Calu3 (cell line): ENCODE measurements around the gene MCTP1. TPM values are rescaled to one million over a fixed set of nuclear protein-coding genes. Genes with fewer than 3 reads are reported as not detected.

Experiments
- BruUV-seq: library from RNA; stranded (reverse); fragments of 400-500 nt; replicated peaks from 2 replicates; lab custom pipeline; 2021; lab: Mats Ljungman, UMichigan
- CTCF ChIA-PET: fragments of 300-600 bp; sonication (Branson Sonifier 250); formaldehyde crosslinking; loops from one replicate; lab custom pipeline; 2022; ENCODE audit warnings: antibody characterized with exemption; lab: Charles Lee
- DNase-seq: peaks from one replicate; pipeline ENCODE4 v3.0.0; 2022
- H3K27ac Mint-ChIP-seq: one replicate; pipeline ENCODE4 v1.8.0; 2022; ENCODE audit warnings: mixed read lengths; ENCODE audit not compliant: unreplicated experiment
- H3K27me3 Mint-ChIP-seq: one replicate; pipeline ENCODE4 v1.8.0; 2022; ENCODE audit warnings: mixed read lengths; ENCODE audit not compliant: unreplicated experiment
- H3K36me3 Mint-ChIP-seq: one replicate; pipeline ENCODE4 v1.8.0; 2022; ENCODE audit warnings: mild to moderate bottlenecking, moderate library complexity, mixed read lengths; ENCODE audit not compliant: insufficient read depth, unreplicated experiment
- H3K4me1 Mint-ChIP-seq: one replicate; pipeline ENCODE4 v1.8.0; 2022; ENCODE audit warnings: mild to moderate bottlenecking, low read depth, mixed read lengths; ENCODE audit not compliant: unreplicated experiment
- H3K4me3 Mint-ChIP-seq: one replicate; pipeline ENCODE4 v1.8.0; 2022; ENCODE audit warnings: mild to moderate bottlenecking, low read depth, moderate library complexity, mixed read lengths; ENCODE audit not compliant: unreplicated experiment
- H3K9me3 Mint-ChIP-seq: one replicate; pipeline ENCODE4 v1.8.0; 2022; ENCODE audit warnings: low read depth, mixed read lengths; ENCODE audit not compliant: unreplicated experiment
- intact Hi-C: fragments of 100-400 bp; cut with micrococcal nuclease; formaldehyde crosslinking; loops from one replicate; pipeline ENCODE4 v1.10.0; 2022; ENCODE audit not compliant: unreplicated experiment
- total RNA-seq: library from RNA; stranded (reverse); gene quantifications from 2 replicates; pipeline ENCODE4 v1.2.3, GENCODE V29; 2022
- TF ChIP-seq, protein P1 (sequence below): fragments of 200-600 bp; IDR thresholded peaks from one replicate; pipeline ENCODE4 v1.8.0; 2022; ENCODE audit warnings: antibody characterized with exemption; ENCODE audit not compliant: unreplicated experiment

MCTP1 gene
- total RNA-seq, 1 experiment from 2014 or later = 28.4 TPM

DNA sequence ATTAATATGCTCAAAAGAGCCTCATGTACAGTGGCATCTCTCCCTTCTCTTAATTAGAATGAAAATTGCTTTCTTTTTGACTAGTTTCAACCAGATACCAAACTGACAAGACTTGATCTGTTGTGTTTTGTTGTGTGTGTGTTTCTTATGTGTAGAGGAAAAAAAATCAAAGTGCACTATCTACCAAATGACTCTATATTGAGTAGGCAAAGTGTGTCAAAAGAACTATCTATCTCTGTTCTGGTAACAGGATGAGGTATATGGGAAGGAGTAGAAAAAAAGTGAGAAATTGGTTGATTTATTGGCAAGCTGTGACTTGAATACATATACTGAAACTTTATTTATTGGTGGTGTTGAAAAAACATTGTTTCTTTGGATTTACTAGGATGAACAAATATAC, 476.4 kb downstream of the MCTP1 start:
- no peak overlapping the region for H3K27ac Mint-ChIP-seq

DNA sequence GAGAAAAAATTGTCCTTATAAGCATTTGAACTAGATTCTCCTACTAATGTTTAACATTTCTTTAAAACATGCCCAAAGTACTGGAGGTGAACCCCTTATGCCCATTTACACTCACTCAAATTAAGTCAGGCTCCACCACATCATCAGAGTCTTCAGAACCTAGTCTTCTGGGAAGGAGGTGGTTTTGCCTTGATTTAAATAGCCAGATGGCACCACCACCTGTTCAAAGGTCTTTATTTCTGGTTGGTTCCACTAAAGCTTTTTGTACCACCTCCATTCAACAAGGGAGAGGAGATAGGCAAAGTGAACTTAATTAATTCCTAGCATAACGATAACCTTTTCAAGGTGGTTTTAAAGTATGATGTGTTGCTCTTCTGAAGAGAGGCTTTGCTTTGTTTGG, 476.9 kb downstream of the MCTP1 start:
- no TSS peak for BruUV-seq
- H3K4me3 Mint-ChIP-seq = no peak overlapping the region
- intact Hi-C loops = no loop called here
- TF ChIP-seq, protein P1, sequence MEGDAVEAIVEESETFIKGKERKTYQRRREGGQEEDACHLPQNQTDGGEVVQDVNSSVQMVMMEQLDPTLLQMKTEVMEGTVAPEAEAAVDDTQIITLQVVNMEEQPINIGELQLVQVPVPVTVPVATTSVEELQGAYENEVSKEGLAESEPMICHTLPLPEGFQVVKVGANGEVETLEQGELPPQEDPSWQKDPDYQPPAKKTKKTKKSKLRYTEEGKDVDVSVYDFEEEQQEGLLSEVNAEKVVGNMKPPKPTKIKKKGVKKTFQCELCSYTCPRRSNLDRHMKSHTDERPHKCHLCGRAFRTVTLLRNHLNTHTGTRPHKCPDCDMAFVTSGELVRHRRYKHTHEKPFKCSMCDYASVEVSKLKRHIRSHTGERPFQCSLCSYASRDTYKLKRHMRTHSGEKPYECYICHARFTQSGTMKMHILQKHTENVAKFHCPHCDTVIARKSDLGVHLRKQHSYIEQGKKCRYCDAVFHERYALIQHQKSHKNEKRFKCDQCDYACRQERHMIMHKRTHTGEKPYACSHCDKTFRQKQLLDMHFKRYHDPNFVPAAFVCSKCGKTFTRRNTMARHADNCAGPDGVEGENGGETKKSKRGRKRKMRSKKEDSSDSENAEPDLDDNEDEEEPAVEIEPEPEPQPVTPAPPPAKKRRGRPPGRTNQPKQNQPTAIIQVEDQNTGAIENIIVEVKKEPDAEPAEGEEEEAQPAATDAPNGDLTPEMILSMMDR = no peak
- H3K27me3 Mint-ChIP-seq = no peaks in the 10 kb centered on the region
- no peaks in the 10 kb centered on the region for H3K9me3 Mint-ChIP-seq
- H3K4me1 Mint-ChIP-seq = no peaks in the 10 kb centered on the region
- H3K27ac Mint-ChIP-seq = no peak overlapping the region
- CTCF ChIA-PET = no interaction called here
- DNase-seq = no peak
- H3K36me3 Mint-ChIP-seq = no peaks in the 10 kb centered on the region

More for the DNA sequence above, 476.4 kb downstream of the MCTP1 start:
- H3K27me3 Mint-ChIP-seq = no peaks in the 10 kb centered on the region
- no peaks in the 10 kb centered on the region for H3K9me3 Mint-ChIP-seq
- H3K4me1 Mint-ChIP-seq = no peaks in the 10 kb centered on the region
- H3K4me3 Mint-ChIP-seq = no peak overlapping the region
- no peak for DNase-seq
- TF ChIP-seq, protein P1 = no peak
- H3K36me3 Mint-ChIP-seq = no peaks in the 10 kb centered on the region
- CTCF ChIA-PET = no interaction called here
- intact Hi-C loops = no loop called here
- BruUV-seq = no TSS peak

DNA sequence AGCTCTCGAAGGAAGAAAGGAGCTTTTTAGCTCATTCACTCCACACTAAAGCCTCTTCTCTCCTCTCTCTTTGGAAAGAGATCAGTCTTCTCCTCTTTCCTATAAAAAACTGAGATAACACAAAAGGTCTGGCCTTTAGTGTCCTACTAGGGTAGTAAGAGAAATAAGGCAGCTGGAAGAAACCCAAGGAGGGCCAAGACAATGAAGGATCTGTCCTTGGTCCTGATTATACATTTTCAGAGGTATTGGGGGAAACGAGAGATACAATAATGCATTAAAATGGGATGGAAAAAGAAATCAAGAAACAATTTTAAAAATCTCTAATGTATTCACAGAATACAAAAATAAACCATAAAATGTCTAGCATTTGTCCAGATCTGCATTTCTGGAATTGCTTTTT, 482.4 kb downstream of the MCTP1 start:
- intact Hi-C loops = no loop called here
- CTCF ChIA-PET = no interaction called here
- no peaks in the 10 kb centered on the region for H3K27me3 Mint-ChIP-seq
- H3K4me1 Mint-ChIP-seq = no peaks in the 10 kb centered on the region
- H3K27ac Mint-ChIP-seq = no peak overlapping the region
- TF ChIP-seq, protein P1 = no peak
- no peaks in the 10 kb centered on the region for H3K36me3 Mint-ChIP-seq
- H3K9me3 Mint-ChIP-seq = no peaks in the 10 kb centered on the region
- no peak for DNase-seq
- no TSS peak for BruUV-seq
- H3K4me3 Mint-ChIP-seq = no peak overlapping the region

DNA sequence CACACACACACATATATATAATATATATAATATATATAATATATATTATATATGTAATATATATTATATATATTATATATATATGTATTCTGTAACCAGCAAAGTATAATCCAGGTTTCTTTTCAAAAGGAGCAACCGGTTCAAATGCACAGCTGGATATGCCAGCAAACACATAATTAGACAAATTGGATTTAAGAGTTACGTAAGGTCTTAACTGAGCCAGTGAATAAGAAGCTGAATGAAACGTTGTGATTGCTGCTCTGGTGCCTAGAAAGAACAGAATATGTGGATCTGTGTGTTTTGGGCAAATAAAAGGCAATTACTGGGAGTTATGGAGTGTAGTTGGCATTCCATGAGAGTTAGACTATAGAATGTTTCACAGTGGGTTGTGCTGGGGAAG, 488.3 kb downstream of the MCTP1 start:
- no peaks in the 10 kb centered on the region for H3K4me1 Mint-ChIP-seq
- no peaks in the 10 kb centered on the region for H3K27me3 Mint-ChIP-seq
- intact Hi-C loops = no loop called here
- no TSS peak for BruUV-seq
- no peak for DNase-seq
- H3K9me3 Mint-ChIP-seq = no peaks in the 10 kb centered on the region
- TF ChIP-seq, protein P1 = no peak
- CTCF ChIA-PET = no interaction called here
- no peak overlapping the region for H3K4me3 Mint-ChIP-seq
- no peaks in the 10 kb centered on the region for H3K36me3 Mint-ChIP-seq
- H3K27ac Mint-ChIP-seq = no peak overlapping the region
